T-helper 2 cell treated with Interferon-gamma antibody and Interleukin-4, amounts not matched to agents 5 μg/mL and 100 μg/mL, for 36 hours (primary cell): ENCODE results near the gene CTSG.
"Not testable (repeated sequence)": the region's sequence is repeated elsewhere in the genome, so short reads cannot be mapped to it uniquely, and the experiment has no call there.

ENCODE experiments used
- DNase-seq: peaks from one replicate; pipeline ENCODE4 v3.0.0; 2021; ENCODE audit warnings: low spot score
- H3K27ac Mint-ChIP-seq: one replicate; pipeline ENCODE4 v1.8.0; 2021; ENCODE audit warnings: mild to moderate bottlenecking, mixed read lengths
- H3K27me3 Mint-ChIP-seq: one replicate; pipeline ENCODE4 v1.8.0; 2021; ENCODE audit warnings: low read depth, mixed read lengths
- H3K36me3 Mint-ChIP-seq: one replicate; pipeline ENCODE4 v1.8.0; 2021; ENCODE audit warnings: low read depth, mixed read lengths
- H3K4me1 Mint-ChIP-seq: one replicate; pipeline ENCODE4 v1.8.0; 2021; ENCODE audit warnings: low read depth, mixed read lengths
- H3K4me3 Mint-ChIP-seq: one replicate; pipeline ENCODE4 v1.8.0; 2022; ENCODE audit warnings: mild to moderate bottlenecking, moderate library complexity, mixed read lengths
- H3K9me3 Mint-ChIP-seq: one replicate; pipeline ENCODE4 v1.8.0; 2021; ENCODE audit warnings: mixed read lengths

Gene CTSG, protein sequence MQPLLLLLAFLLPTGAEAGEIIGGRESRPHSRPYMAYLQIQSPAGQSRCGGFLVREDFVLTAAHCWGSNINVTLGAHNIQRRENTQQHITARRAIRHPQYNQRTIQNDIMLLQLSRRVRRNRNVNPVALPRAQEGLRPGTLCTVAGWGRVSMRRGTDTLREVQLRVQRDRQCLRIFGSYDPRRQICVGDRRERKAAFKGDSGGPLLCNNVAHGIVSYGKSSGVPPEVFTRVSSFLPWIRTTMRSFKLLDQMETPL

DNA sequence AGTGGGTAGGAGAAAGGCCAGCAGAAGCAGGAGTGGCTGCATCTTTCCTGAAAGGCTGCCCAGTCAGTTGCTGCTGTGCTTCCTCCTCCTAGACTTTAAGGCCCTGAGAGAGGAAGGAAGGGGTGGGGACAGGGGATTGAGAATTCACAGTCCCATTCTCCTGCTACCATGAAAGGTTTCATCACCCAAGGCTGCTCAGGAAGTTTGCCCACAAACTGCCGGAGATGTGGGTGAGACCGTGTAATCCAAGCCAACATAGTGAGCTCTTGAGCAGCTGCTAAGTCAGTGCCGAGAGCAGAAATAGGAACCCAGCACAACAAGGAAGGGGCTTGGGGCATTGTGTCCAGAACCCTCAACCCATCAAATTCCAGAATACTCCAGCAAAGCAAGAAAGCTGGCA lies at the start of gene CTSG:
Gene CTSG (minus strand): TSS at position 69 of the 400 bp plus-strand sequence. CDS start 27 bp downstream, at position 42.
- peaks cover 9% of the 10 kb centered on the region for H3K27me3 Mint-ChIP-seq
- no peak within 1 kb of the TSS for H3K4me3 Mint-ChIP-seq
- H3K27ac Mint-ChIP-seq: no peak within 1 kb of the TSS
- no peaks in the 10 kb centered on the region for H3K9me3 Mint-ChIP-seq
- no peaks in the 10 kb centered on the region for H3K4me1 Mint-ChIP-seq
- H3K36me3 Mint-ChIP-seq: no peaks in the 10 kb centered on the region
- no peak for DNase-seq

DNA sequence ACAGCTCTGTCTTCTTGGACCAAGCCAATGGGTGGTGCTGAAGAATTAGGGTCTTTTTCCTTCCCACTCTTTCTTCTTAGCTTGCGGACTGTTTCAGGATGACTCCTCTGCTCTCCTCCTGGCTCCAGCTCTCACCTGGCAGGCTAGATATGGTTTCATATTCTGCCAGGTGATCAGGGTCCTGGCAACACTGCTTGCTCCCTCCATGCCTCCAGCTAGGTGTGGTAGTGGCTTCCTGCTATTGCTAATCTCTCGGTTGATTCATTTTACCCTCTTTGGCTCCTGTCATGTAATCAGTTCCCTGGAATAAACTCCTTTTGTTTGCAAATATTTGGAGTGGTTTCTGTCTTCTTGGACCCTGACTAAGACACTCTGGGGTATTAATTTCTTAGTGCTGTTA lies 37.7 kb upstream of the CTSG start:
- Mint-ChIP-seq H3K9me3 (peaks cover 3% of the 10 kb centered on the region), H3K27me3 (no peaks in the 10 kb centered on the region), H3K4me3 (no peak overlapping the region), H3K4me1 (peaks cover 35% of the 10 kb centered on the region), H3K36me3 (peaks cover 3% of the 10 kb centered on the region), H3K27ac (no peak overlapping the region)
- no peak for DNase-seq

DNA sequence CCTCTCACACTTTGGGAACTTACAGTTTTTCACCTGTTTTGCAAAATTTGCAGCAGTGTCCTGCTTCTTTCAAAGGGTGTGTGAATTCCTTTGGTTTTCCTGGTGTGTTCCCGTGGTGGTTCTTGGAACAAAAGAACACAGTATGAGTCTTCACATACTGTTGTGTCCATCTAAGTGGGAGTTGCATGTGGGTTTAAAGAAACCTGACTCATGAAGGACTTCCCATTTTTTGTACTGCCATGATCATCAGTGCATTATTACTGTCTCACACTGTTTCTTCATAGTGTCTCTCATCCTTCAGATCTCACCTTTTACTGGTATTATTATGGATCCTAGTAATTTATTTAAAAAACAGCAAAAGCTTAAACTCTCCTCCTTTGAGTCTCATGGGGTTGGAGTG lies 37.2 kb upstream of the CTSG start:
- no peak overlapping the region for H3K27ac Mint-ChIP-seq
- no peaks in the 10 kb centered on the region for H3K9me3 Mint-ChIP-seq

DNA sequence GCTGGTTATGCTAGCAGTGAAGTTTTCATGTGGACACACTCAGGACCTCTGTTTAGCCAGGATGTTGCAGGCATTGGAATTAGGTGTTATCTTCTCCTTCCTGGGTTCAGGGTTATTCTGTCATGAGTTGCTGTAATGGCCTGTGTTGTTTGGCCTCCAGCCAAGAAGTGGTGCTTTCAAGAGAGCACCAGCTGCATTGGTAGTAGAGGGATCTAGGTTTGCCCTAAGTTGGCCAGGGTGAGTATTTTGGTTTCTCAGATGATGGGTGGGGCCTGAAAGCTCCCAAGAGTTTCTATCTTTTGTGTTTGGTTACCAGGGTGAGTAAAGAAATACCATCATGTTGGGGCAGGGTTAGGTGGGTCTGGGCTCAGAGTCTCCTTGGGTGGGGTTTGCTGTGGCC lies 36.1 kb upstream of the CTSG start:
- Mint-ChIP-seq H3K4me3 (no peak overlapping the region), H3K36me3 (no peaks in the 10 kb centered on the region), H3K9me3 (no peaks in the 10 kb centered on the region), H3K27me3 (no peaks in the 10 kb centered on the region), H3K27ac (no peak overlapping the region), H3K4me1 (peaks cover 48% of the 10 kb centered on the region)
- DNase-seq: no peak

More for the DNA sequence above, 37.2 kb upstream of the CTSG start:
- H3K4me3 Mint-ChIP-seq: no peak overlapping the region
- no peaks in the 10 kb centered on the region for H3K27me3 Mint-ChIP-seq
- no peak for DNase-seq
- H3K4me1 Mint-ChIP-seq: peaks cover 40% of the 10 kb centered on the region
- H3K36me3 Mint-ChIP-seq: no peaks in the 10 kb centered on the region

DNA sequence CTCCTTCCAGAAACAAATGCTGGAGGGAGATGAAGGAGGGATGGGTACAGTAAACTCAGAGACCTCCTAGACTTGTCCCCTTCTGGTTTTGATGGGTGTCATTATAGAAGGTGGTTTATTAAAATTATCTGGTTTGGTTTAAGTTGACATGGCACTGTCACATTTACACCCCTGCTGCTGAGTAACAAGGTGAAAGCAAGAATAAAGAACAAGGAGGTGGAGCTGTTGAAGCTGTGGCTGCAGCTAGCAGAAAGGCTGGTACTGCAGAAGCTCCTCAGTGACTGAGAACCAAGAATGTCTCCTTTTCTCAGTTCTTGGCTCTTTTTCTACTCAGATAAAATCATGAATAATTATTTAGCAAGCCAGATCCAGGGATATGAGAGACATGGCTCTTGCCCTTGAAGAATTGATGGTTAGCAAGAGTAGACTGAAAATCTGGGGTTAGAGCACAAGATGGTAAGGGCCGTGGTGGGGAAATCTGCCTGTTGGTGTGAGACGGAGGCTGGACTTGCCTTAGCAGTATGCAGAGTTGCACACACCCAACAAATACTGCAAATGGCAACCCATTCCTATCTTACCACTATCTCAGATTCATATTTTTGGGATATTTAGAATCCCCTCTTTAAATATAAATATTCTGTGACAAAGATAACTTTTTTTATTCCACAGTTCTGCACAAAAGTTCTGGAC lies 33.8 kb upstream of the CTSG start, which contains the start of gene GZMH:
Gene GZMH (minus strand): TSS at position 31 of the 690 bp plus-strand sequence. CDS start 72 bp downstream, outside the sequence.
- DNase-seq: no peak
- Mint-ChIP-seq H3K9me3 (no peaks in the 10 kb centered on the region), H3K36me3 (no peaks in the 10 kb centered on the region), H3K27ac (peak within 1 kb of the TSS; percentile 46), H3K4me1 (peaks cover 64% of the 10 kb centered on the region), H3K4me3 (peak within 1 kb of the TSS; percentile 28), H3K27me3 (no peaks in the 10 kb centered on the region)

DNA sequence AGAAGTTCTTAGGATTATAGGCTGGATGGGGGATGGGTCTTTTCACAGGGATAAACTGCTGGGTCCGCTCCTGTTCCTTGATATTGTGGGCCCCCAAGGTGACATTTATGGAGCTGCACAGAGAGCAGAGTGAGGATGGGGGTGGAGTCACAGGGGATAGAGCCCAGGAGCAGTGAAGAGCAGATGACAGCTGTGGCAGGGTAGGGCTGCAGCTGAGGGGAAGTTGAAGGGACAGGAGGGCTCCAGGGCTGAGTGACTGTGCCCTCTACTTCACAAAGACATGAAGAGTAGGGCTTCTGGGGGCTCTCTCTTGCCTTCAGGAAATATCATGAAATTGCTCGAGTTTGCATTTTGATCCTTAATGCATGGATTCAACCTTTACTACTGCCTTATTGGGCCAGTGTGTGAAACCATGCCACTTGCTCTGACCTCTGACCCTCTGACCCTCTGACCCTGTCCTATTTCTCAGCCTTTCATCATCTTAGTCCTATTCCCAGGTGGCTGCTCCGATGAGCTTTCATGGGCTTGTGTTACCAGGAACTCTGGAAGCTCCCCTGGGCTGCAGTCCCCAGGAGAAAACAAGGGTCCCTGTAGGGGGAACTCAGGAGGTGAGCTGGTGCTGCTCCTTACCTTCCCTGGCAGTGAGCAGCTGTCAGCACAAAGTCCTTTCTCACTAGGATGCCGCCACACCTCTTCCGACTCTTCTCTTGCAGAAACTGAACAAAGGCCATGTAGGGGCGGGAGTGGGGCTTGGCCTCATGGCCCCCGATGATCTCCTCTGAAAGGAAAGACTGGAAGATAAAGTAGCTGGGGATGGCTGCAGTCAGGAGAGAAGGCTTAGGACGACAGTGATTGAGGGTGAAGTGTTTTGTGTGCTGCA lies 31.8 kb upstream of the CTSG start:
- Mint-ChIP-seq H3K9me3 (no peaks in the 10 kb centered on the region), H3K27ac (peak overlapping the region; percentile 84), H3K4me3 (peak overlapping the region; percentile 63), H3K4me1 (peaks cover 54% of the 10 kb centered on the region), H3K36me3 (no peaks in the 10 kb centered on the region), H3K27me3 (no peaks in the 10 kb centered on the region)
- no peak for DNase-seq

DNA sequence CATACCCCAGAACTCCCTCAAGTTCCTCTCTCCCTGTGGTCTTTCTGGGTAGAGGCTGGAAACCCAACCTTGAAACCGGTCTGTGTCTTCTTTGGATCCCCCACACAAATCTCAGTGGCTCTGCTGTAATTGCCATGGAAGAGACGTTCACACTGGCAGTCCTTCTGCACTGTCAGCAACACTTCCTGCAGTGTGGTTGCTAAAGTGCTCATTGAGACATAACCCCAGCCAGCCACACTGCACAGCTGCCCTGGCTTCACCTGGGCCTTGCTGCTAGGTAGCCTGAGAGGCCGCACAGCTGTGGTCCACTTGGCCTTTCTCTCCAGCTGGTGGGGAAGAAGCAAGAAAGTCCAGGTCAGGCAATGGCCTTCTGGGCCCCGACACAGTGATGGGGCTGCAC lies 31.0 kb upstream of the CTSG start:
- Mint-ChIP-seq H3K9me3 (no peaks in the 10 kb centered on the region), H3K36me3 (no peaks in the 10 kb centered on the region), H3K4me3 (peak overlapping the region; percentile 63), H3K27me3 (no peaks in the 10 kb centered on the region), H3K4me1 (peaks cover 48% of the 10 kb centered on the region), H3K27ac (peak overlapping the region; percentile 84)
- DNase-seq: no peak

DNA sequence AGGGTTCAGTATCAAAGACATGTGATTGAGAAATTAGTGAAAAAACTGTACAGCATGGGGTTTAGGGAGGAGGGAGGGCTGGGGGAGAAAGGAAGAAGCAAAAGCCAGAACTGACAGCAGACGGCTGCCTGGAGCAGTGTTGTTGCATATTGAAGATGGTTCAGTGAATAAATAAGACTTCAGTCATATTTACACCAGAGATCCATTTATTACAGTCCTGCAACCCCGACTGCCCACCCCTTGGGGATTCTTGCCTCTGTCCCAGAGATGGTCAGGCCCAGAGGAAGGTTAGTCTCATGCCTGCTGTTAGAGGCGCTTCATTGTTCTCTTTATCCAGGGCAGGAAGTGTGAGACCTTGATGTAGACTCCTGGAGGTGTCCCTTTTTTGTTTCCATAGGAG lies 30.2 kb upstream of the CTSG start:
- Mint-ChIP-seq H3K4me3 (peak overlapping the region; percentile 80), H3K9me3 (no peaks in the 10 kb centered on the region), H3K36me3 (no peaks in the 10 kb centered on the region), H3K27ac (peak overlapping the region; percentile 84), H3K27me3 (no peaks in the 10 kb centered on the region), H3K4me1 (peaks cover 45% of the 10 kb centered on the region)
- no peak for DNase-seq

DNA sequence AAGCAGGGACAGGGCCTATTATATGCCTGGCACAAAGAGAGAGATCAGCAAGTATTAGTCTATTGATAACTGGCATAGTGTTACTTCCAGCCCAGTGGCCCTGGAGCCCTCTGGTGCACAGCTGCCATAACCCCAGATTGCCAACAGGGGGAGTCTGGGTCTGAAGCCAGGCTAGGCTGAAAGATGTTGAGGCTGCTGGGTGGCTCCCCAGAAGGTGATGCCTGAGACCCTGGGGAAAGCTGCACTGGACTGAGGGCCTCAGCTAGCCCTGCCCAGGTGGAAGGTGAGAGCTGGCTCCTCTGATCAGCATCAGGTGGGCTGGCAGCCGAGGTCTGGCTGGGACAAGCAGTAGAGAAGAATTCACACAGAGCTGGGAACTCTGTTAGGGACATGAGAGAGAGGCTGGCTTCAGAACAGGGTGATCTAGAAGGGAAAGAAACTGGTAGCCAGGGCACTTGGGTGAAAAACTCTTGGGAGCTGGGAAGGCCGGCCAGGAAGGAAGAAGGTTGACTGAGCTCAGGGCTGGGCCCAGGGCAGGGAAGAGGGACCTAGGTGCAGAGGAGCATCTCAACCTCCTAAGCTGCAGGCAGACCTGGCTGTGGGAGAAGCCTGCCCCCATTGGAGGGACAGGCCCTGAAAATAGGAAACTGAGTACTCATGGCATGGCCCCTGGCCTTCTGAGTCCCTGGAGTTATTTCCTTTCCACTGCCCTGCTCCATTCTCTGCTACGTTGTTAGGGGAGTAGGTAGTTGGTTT lies 29.6 kb upstream of the CTSG start:
- Mint-ChIP-seq H3K36me3 (no peaks in the 10 kb centered on the region), H3K27me3 (no peaks in the 10 kb centered on the region), H3K4me1 (peaks cover 45% of the 10 kb centered on the region), H3K9me3 (no peaks in the 10 kb centered on the region), H3K4me3 (peak overlapping the region; percentile 80), H3K27ac (peak overlapping the region; percentile 84)
- peak; percentile 64 for DNase-seq

DNA sequence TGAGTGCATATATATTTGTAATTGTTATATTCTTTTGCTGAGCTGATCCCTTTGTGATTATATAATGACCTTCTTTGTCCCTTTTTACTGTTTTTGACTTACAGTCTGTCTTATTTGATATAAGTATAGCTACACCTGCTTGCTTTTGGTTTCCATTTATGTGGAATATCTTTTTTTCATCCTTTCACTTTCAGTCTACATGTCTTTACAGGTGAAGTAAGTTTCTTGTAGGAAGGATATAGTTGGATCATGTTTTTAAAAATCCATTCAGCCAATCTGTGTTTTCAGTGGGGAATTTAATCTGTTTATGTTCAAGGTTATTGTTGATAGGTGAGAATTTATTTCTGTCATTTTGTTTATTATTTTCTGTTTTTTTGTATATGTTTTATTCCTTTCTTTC lies 21.4 kb upstream of the CTSG start:
- H3K9me3 Mint-ChIP-seq: peaks cover 17% of the 10 kb centered on the region
- H3K36me3 Mint-ChIP-seq: peaks cover 2% of the 10 kb centered on the region
- DNase-seq: no peak
- no peak overlapping the region for H3K27ac Mint-ChIP-seq
- peaks cover 13% of the 10 kb centered on the region for H3K27me3 Mint-ChIP-seq
- peaks cover 5% of the 10 kb centered on the region for H3K4me1 Mint-ChIP-seq
- no peak overlapping the region for H3K4me3 Mint-ChIP-seq

DNA sequence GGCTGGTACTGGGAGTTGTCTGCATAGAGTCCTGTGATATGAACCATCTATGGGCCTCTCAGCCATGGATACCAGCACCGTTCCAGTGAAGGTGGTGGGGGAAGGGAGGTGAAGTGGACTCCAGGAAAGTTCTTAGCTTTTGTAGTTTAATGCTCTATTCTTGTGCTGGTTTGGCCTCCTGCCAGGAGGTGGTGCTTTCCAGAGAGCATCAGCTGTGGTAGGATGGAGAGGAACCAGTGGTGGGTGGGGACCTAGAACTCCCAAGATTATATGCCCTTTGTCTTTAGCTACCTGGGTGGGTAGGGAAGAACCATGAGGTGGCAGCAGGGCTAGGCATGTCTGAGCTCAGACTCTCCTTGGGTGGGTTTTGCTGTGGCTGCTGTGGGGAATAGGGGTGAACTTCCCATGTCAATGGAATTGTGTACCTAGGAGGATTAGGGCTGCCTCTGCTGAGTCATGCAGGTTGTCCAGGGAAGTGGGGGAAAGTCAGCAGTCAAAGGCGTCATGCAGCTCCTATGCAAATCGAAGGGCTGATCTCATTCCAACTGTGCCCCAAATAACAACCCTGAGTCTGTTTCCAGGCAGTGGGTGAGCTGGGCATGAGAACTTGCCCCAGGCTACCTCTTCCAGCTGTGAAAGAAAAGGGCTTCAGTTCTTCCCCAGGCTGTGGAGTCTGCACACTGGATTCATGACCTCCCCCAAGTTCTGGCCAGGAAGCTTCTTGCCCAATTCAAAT lies 19.2 kb upstream of the CTSG start:
- DNase-seq: no peak
- H3K27ac Mint-ChIP-seq: no peak overlapping the region
- peaks cover 2% of the 10 kb centered on the region for H3K36me3 Mint-ChIP-seq
- no peak overlapping the region for H3K4me3 Mint-ChIP-seq
- peaks cover 5% of the 10 kb centered on the region for H3K4me1 Mint-ChIP-seq
- peaks cover 26% of the 10 kb centered on the region for H3K9me3 Mint-ChIP-seq
- H3K27me3 Mint-ChIP-seq: peaks cover 23% of the 10 kb centered on the region

DNA sequence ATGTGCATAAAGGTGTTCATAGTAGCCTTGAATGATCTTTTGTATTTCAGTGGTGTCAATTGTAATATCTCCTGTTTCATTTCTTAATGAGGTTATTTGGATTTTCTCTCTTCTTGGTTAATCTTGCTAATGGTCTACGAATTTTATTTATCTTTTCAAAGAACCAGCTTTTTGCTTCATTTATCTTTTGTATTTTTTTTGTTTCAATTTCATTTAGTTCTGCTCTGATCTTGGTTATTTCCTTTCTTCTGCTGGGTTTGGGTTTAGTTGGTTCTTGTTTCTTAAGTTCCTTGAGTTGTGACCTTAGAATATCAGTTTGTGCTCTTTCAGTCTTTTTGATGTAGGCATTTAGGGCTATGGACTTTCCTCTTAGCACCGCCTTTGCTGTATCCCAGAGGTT lies 15.0 kb upstream of the CTSG start:
- H3K36me3 Mint-ChIP-seq, H3K4me3 Mint-ChIP-seq, H3K27ac Mint-ChIP-seq, DNase-seq, H3K4me1 Mint-ChIP-seq: not testable (repeated sequence)
- peaks cover 16% of the 10 kb centered on the region for H3K27me3 Mint-ChIP-seq
- H3K9me3 Mint-ChIP-seq: peaks cover 18% of the 10 kb centered on the region

DNA sequence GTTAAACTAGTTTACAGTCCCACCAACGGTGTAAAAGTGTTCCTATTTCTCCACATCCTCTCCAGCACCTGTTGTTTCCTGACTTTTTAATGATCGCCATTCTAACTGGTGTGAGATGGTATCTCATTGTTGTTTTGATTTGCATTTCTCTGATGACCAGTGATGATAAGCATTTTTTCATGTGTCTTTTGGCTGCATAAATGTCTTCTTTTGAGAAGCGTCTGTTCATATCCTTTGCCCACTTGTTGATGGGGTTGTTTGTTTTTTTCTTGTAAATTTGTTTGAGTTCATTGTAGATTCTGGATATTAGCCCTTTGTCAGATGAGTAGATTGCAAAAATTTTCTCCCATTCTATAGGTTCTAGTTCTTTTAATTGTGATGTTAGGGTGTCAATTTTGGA lies 8.4 kb upstream of the CTSG start:
- H3K27ac Mint-ChIP-seq, H3K27me3 Mint-ChIP-seq, H3K36me3 Mint-ChIP-seq, H3K9me3 Mint-ChIP-seq, DNase-seq, H3K4me1 Mint-ChIP-seq, H3K4me3 Mint-ChIP-seq: not testable (repeated sequence)
